ENCODE data around the gene CPED1. TPM values are rescaled to one million over a fixed set of nuclear protein-coding genes. Genes with fewer than 3 reads are reported as not detected.
"Not testable (repeated sequence)": the region's sequence is repeated elsewhere in the genome, so short reads cannot be mapped to it uniquely, and the experiment has no call there.

The CPED1 gene
- total RNA-seq, 2 experiments from 2014 or later: not detected

GRCh38 chr7:121001234-121001906 is 12.9 kb downstream of the CPED1 start:
- H3K27ac Mint-ChIP-seq: no peak overlapping the region
- no peaks in the 10 kb centered on the region for H3K9me3 Mint-ChIP-seq
- peaks cover 9% of the 10 kb centered on the region for H3K4me1 Mint-ChIP-seq (ENCODE audit: low read depth)
- no peak for DNase-seq
- ChIA-PET POLR2A (no interaction called here), CTCF (interaction anchor here (0.8 to 1.6 kb wide), 2 partner anchors 14 to 36 kb away, joined by 3 to 9 read pairs; partner anchors contain the start of gene CPED1)
- no peak overlapping the region for H3K4me3 Mint-ChIP-seq
- no peak for TF ChIP-seq CTCF (IDR thresholded peaks at IDR 0.05)
- intact Hi-C loops (cut with micrococcal nuclease): no loop called here
- no peak for ATAC-seq
- H3K36me3 Mint-ChIP-seq (ENCODE audit: low read depth): no peaks in the 10 kb centered on the region
- H3K27me3 Mint-ChIP-seq: peaks cover 13% of the 10 kb centered on the region

GRCh38 chr7:121002048-121002756 is 13.7 kb downstream of the CPED1 start:
- intact Hi-C loops (cut with micrococcal nuclease): no loop called here
- Mint-ChIP-seq H3K4me1 (ENCODE audit: low read depth) (peaks cover 4% of the 10 kb centered on the region), H3K4me3 (no peak overlapping the region), H3K36me3 (ENCODE audit: low read depth) (no peaks in the 10 kb centered on the region), H3K27ac (no peak overlapping the region), H3K27me3 (peaks cover 11% of the 10 kb centered on the region), H3K9me3 (no peaks in the 10 kb centered on the region)
- ChIA-PET POLR2A (no interaction called here), CTCF (no interaction called here)
- DNase-seq: no peak
- ATAC-seq: no peak
- no peak for TF ChIP-seq CTCF (IDR thresholded peaks at IDR 0.05)

GRCh38 chr7:121002757-121003200 is 14.3 kb downstream of the CPED1 start:
- POLR2A ChIA-PET: no interaction called here

GRCh38 chr7:121003986-121004685 is 15.6 kb downstream of the CPED1 start:
- peaks cover 17% of the 10 kb centered on the region for H3K27me3 Mint-ChIP-seq
- peaks cover 4% of the 10 kb centered on the region for H3K4me1 Mint-ChIP-seq (ENCODE audit: low read depth)

More at GRCh38 chr7:121002757-121003200, 14.3 kb downstream of the CPED1 start:
- peaks cover 4% of the 10 kb centered on the region for H3K4me1 Mint-ChIP-seq (ENCODE audit: low read depth)
- H3K27me3 Mint-ChIP-seq: peaks cover 11% of the 10 kb centered on the region
- H3K36me3 Mint-ChIP-seq (ENCODE audit: low read depth): no peaks in the 10 kb centered on the region
- DNase-seq: no peak
- no peak overlapping the region for H3K27ac Mint-ChIP-seq
- TF ChIP-seq CTCF (IDR thresholded peaks at IDR 0.05): no peak
- no peak overlapping the region for H3K4me3 Mint-ChIP-seq
- intact Hi-C loops (cut with micrococcal nuclease): no loop called here
- ATAC-seq: no peak
- no peaks in the 10 kb centered on the region for H3K9me3 Mint-ChIP-seq
- CTCF ChIA-PET: no interaction called here

GRCh38 chr7:121005058-121005457 is 16.5 kb downstream of the CPED1 start:
- H3K9me3 Mint-ChIP-seq; intact Hi-C loops (cut with micrococcal nuclease); H3K4me1 Mint-ChIP-seq (ENCODE audit: low read depth); H3K36me3 Mint-ChIP-seq (ENCODE audit: low read depth); CTCF ChIA-PET; POLR2A ChIA-PET; DNase-seq; ATAC-seq; H3K27ac Mint-ChIP-seq; H3K4me3 Mint-ChIP-seq: not testable (repeated sequence)
- H3K27me3 Mint-ChIP-seq: peaks cover 17% of the 10 kb centered on the region

More at GRCh38 chr7:121003986-121004685, 15.6 kb downstream of the CPED1 start:
- CTCF ChIA-PET: no interaction called here
- no peak for DNase-seq
- Mint-ChIP-seq H3K4me3 (no peak overlapping the region), H3K9me3 (no peaks in the 10 kb centered on the region), H3K27ac (no peak overlapping the region), H3K36me3 (ENCODE audit: low read depth) (no peaks in the 10 kb centered on the region)
- POLR2A ChIA-PET: no interaction called here
- TF ChIP-seq CTCF (IDR thresholded peaks at IDR 0.05): no peak
- intact Hi-C loops (cut with micrococcal nuclease): no loop called here
- no peak for ATAC-seq

Data from activated CD8-positive, alpha-beta T cell treated with anti-CD3 and anti-CD28 coated beads for 36 hours (primary cell).